K562 (cell line): Measurements from ENCODE around the gene PLCG2. TPM values are rescaled to one million over a fixed set of nuclear protein-coding genes. Genes with fewer than 3 reads are reported as not detected.

Experiments
- ATAC-seq: fragments of 200-7000 bp; cut with Tn5 transposase; 3 replicates; pipeline ENCODE4 v1.9.1; 2020; ENCODE audit warnings: moderate library complexity
- BruUV-seq: library from RNA; stranded (reverse); fragments of 400-500 nt; replicated peaks from 2 replicates; lab custom pipeline; 2021; lab: Mats Ljungman, UMichigan
- CTCF ChIA-PET: fragments of 300-600 bp; formaldehyde crosslinking; extraction: SDS; loops from one replicate; lab custom pipeline; 2021; ENCODE audit warnings: low intra/inter-chr PET ratio; lab: Yijun Ruan, JAX
- POLR2A ChIA-PET: fragments of 300-600, 350-650 bp; sonication (Branson Sonifier 250); formaldehyde crosslinking; extraction: SDS; loops from one replicate; lab custom pipeline; 2021; ENCODE audit warnings: antibody characterized with exemption, inconsistent platforms; lab: Yijun Ruan, JAX
- DNase-seq, 4 experiments: peaks; one replicate each; pipeline versions ENCODE4 v3.0.0 to v3.0.0-alpha.2; 2011 to 2018; ENCODE audit warnings: low spot score in 3 of 4, mixed read lengths in 3 of 4; ENCODE audit errors: extremely low read depth in 1 of 4
- FAIRE-seq: peaks from 2 replicates; lab custom pipeline; 2011; peaks lifted over from hg19 to GRCh38; lab: Jason Lieb, UNC
- H2AFZ ChIP-seq: 2 replicates; pipeline ENCODE4 v1.6.0; 2011; ENCODE audit warnings: low read depth, low read length, control low read depth, inconsistent platforms
- H3K27ac ChIP-seq: fragments of 200-600 bp; 3 replicates; pipeline ENCODE4 v1.8.0; 2011; ENCODE audit warnings: low read depth, mild to moderate bottlenecking, control low read depth, inconsistent platforms, low read length, moderate library complexity, mixed read lengths; ENCODE audit errors: extremely low read depth
- H3K27me3 ChIP-seq, 2 experiments: fragments of 300-600 bp in 1 of 2; 2 replicates in 1 of 2; 3 replicates in 1 of 2; pipeline versions ENCODE4 v1.6.0 to v1.8.0; 2011; ENCODE audit warnings: inconsistent platforms in 2 of 2, low read length in 2 of 2, mild to moderate bottlenecking in 1 of 2, mixed read lengths in 1 of 2, moderate library complexity in 1 of 2; ENCODE audit not compliant: control insufficient read depth in 2 of 2, insufficient read depth in 2 of 2
- H3K36me3 ChIP-seq: fragments of 300-600 bp; 3 replicates; pipeline ENCODE4 v1.8.0; 2011; ENCODE audit warnings: mild to moderate bottlenecking, low read length, inconsistent platforms; ENCODE audit not compliant: control insufficient read depth, insufficient read depth
- H3K4me1 ChIP-seq, 2 experiments: fragments of 200-600 bp in 1 of 2; replicated peaks in 1 of 2; 2 replicates in 1 of 2; 3 replicates in 1 of 2; pipeline versions ENCODE4 v1.5.1 to v1.8.0; 2011; ENCODE audit warnings: inconsistent platforms in 2 of 2, low read length in 2 of 2, mild to moderate bottlenecking in 1 of 2, mixed read lengths in 1 of 2, moderate library complexity in 1 of 2; ENCODE audit not compliant: control insufficient read depth in 2 of 2, insufficient read depth in 2 of 2
- H3K4me2 ChIP-seq: 2 replicates; pipeline ENCODE4 v1.6.1; 2011; ENCODE audit warnings: low read length, control low read depth, inconsistent platforms, mixed read lengths; ENCODE audit not compliant: insufficient read depth
- H3K4me3 ChIP-seq: fragments of 200-600 bp; sonication (generic), shearing (Covaris generic); 2 replicates; pipeline ENCODE4 v1.5.1; 2016; ENCODE audit warnings: control low read depth, inconsistent platforms
- H3K79me2 ChIP-seq: fragments of 200-600 bp; 3 replicates; pipeline ENCODE4 v1.8.0; 2011; ENCODE audit warnings: low read length, inconsistent platforms; ENCODE audit not compliant: control insufficient read depth, insufficient read depth
- H3K9ac ChIP-seq, 2 experiments: 2 replicates each; pipeline versions ENCODE4 v1.6.0 to v1.6.1; 2011; ENCODE audit warnings: low read depth in 2 of 2, low read length in 2 of 2, control low read depth in 1 of 2, inconsistent platforms in 1 of 2, mild to moderate bottlenecking in 1 of 2, mixed read lengths in 1 of 2; ENCODE audit not compliant: insufficient read depth in 1 of 2
- H3K9me1 ChIP-seq: one replicate; pipeline ENCODE4 v1.6.0; 2011; ENCODE audit warnings: inconsistent platforms, mild to moderate bottlenecking, low read length, moderate library complexity; ENCODE audit not compliant: control insufficient read depth, insufficient read depth
- H3K9me3 ChIP-seq: replicated peaks from 2 replicates; pipeline ENCODE4 v1.5.1; 2011; ENCODE audit warnings: low read depth, low read length, inconsistent platforms; ENCODE audit not compliant: control insufficient read depth, insufficient read depth
- H4K20me1 ChIP-seq: replicated peaks from 2 replicates; pipeline ENCODE4 v1.6.1; 2011; ENCODE audit warnings: low read length, inconsistent platforms, mixed read lengths; ENCODE audit not compliant: control insufficient read depth, insufficient read depth
- FOXP1 ChIP-seq: sonication (generic); formaldehyde crosslinking; IDR thresholded peaks from 2 replicates; pipeline ENCODE4 v1.8.0; 2022; ENCODE audit warnings: mild to moderate bottlenecking, missing genetic modification reagents
- HDAC1 ChIP-seq, 2 experiments: fragments of 450-650 bp; IDR thresholded peaks; 2 replicates each; pipeline ENCODE4 v1.6.1; 2016 to 2017; ENCODE audit warnings: inconsistent platforms in 1 of 2, mild to moderate bottlenecking in 1 of 2, moderate library complexity in 1 of 2
- HIVEP1 ChIP-seq: fragments of 250-450 bp; sonication (Bioruptor Pico); IDR thresholded peaks from 2 replicates; pipeline ENCODE4 v1.4.0; 2020; ENCODE audit warnings: mild to moderate bottlenecking
- JUNB ChIP-seq: fragments of 450-650 bp; formaldehyde crosslinking; conservative IDR thresholded peaks from 2 replicates; pipeline ENCODE4 v1.4.0; 2020; ENCODE audit warnings: mild to moderate bottlenecking
- KAT2B ChIP-seq: IDR thresholded peaks from one replicate; pipeline ENCODE4 v1.6.1; 2012; ENCODE audit warnings: low read depth, mild to moderate bottlenecking, control low read depth, inconsistent platforms, low read length, moderate library complexity
- NCOR1 ChIP-seq: fragments of 450-650 bp; IDR thresholded peaks from 2 replicates; pipeline ENCODE4 v1.6.1; 2016; ENCODE audit warnings: mild to moderate bottlenecking, moderate library complexity
- NR1H2 ChIP-seq: sonication (generic); formaldehyde crosslinking; IDR thresholded peaks from 2 replicates; pipeline ENCODE4 v1.4.0; 2020; ENCODE audit warnings: mild to moderate bottlenecking, missing genetic modification reagents
- PHF8 ChIP-seq: fragments of 200-600 bp; sonication (generic); IDR thresholded peaks from 2 replicates; pipeline ENCODE4 v1.6.1; 2012; ENCODE audit warnings: mixed run types, mild to moderate bottlenecking, inconsistent platforms, low read length, moderate library complexity, borderline replicate concordance
- PYGO2 ChIP-seq: fragments of 450-650 bp; IDR thresholded peaks from 2 replicates; pipeline ENCODE4 v1.6.1; 2016; ENCODE audit warnings: mild to moderate bottlenecking, missing genetic modification characterization, moderate library complexity, missing compliant biosample characterization
- SAFB ChIP-seq: fragments of 200-400 bp; formaldehyde crosslinking; IDR thresholded peaks from 2 replicates; pipeline ENCODE4 v1.6.1; 2017; ENCODE audit warnings: low read depth, low read length, borderline replicate concordance
- XRCC3 ChIP-seq: fragments of 450-650 bp; IDR thresholded peaks from 2 replicates; pipeline ENCODE4 v1.6.1; 2017; ENCODE audit warnings: mild to moderate bottlenecking, moderate library complexity
- ZKSCAN1 ChIP-seq: fragments of 150-350 bp; IDR thresholded peaks from 2 replicates; pipeline ENCODE4 v1.6.1; 2016; ENCODE audit warnings: low read depth, low read length
- ZNF146 ChIP-seq: IDR thresholded peaks from one replicate; pipeline ENCODE4 v1.6.1; 2018; ENCODE audit warnings: missing compliant biosample characterization; ENCODE audit not compliant: unreplicated experiment
- ZNF584 ChIP-seq: fragments of 200-800 bp; sonication (Bioruptor generic); IDR thresholded peaks from 2 replicates; pipeline ENCODE4 v1.6.1; 2016; ENCODE audit warnings: low read depth, mild to moderate bottlenecking, missing genetic modification characterization, missing compliant biosample characterization
- ZNF778 ChIP-seq: fragments of 450-650 bp; formaldehyde crosslinking; IDR thresholded peaks from 2 replicates; pipeline ENCODE4 v1.4.0; 2020; ENCODE audit warnings: mild to moderate bottlenecking, moderate library complexity
- ZZZ3 ChIP-seq: fragments of 450-650 bp; IDR thresholded peaks from 2 replicates; pipeline ENCODE4 v1.6.1; 2016; ENCODE audit warnings: antibody characterized with exemption, mild to moderate bottlenecking, moderate library complexity
- WGBS: fragments of 100-300 bp; shearing (Covaris generic); methylation state at CpG from one replicate; pipeline ENCODE4 v1.1.6; 2016; ENCODE audit warnings: low coverage, mixed read lengths; ENCODE audit not compliant: insufficient coverage; ENCODE audit errors: missing lambda C conversion rate; 5-methylcytosine and 5-hydroxymethylcytosine counted together
- in situ Hi-C: fragments of 300-500 bp; cut with MboI; formaldehyde crosslinking; loops from 4 replicates; pipeline ENCODE4 v1.15.0; 2018; ENCODE audit warnings: inconsistent platforms, mixed read lengths
- intact Hi-C: fragments of 100-400 bp; cut with micrococcal nuclease; formaldehyde crosslinking; loops from 2 replicates; pipeline ENCODE4 v1.14.2; 2022
- polyA plus RNA-seq, 8 experiments: library from polyadenylated mRNA; depleted of rRNA in 4 of 8; stranded (reverse) in 5 of 8; unstranded in 3 of 8; fragments of >200 nt; fragmentation: Nextera tagmentation in 2 of 8; fragmentation: Illumina TruSeq in 1 of 8; extraction: Ambion mirVana in 2 of 8; extraction: Trizol in 1 of 8; gene quantifications; 2 replicates each; pipeline versions ENCODE4 v1.2.1 to v1.2.3, GENCODE V29; 2011 to 2014; ENCODE audit warnings: inconsistent platforms in 1 of 8, missing spikeins in 1 of 8
- total RNA-seq, 7 experiments: library from RNA; depleted of rRNA in 6 of 7; stranded (reverse); fragments of >200 nt in 6 of 7; fragmentation: Illumina TruSeq in 2 of 7; extraction: Trizol in 2 of 7; gene quantifications; 2 replicates each; pipeline versions ENCODE4 v1.2.1 to v1.2.3, GENCODE V29; 2011 to 2021; ENCODE audit warnings: low replicate concordance in 1 of 7
- TF ChIP-seq, protein P1 (sequence below): fragments of 250-450 bp; sonication (Bioruptor Pico); IDR thresholded peaks from 2 replicates; pipeline ENCODE4 v1.4.0; 2020; ENCODE audit warnings: mild to moderate bottlenecking

PLCG2 gene
- total and polyA plus RNA-seq, 9 of the 15 experiments (the other 6 are each of a cell fraction or from before 2014, with no cell fraction given) = 0.94 to 7.1 (median 3.1) TPM

DNA sequence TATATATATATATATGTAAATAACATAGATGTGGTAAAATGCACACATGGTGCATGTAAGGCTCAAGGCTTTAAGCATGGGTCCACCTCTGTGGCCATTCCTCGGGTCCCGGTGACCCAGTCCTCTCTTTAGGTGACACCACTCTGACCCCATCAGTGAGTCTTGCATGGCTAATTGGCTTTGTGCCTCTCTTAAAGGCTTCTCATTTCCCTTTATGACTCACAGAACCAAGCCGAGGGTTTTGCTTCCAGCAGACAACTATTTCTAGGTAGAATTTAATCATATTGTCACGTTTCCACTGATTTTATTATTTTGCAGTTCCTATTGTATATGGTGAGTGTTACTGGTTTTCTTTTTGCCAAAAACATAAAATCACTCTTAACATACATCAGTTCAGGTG, 59.7 kb downstream of the PLCG2 start:
- TF ChIP-seq ZNF146 (CRISPR knock-in tag) (no peak), SAFB (no peak), FOXP1 (CRISPR knock-in tag) (no peak), HIVEP1 (CRISPR knock-in tag) (no peak), KAT2B (no peak), NR1H2 (CRISPR knock-in tag) (no peak), ZZZ3 (no peak), JUNB (CRISPR knock-in tag) (no peak), PHF8 (no peak), XRCC3 (no peak), NCOR1 (no peak), ZKSCAN1 (no peak), HDAC1 (IDR thresholded peaks at IDR 0.05) (no peak), ZNF584 (CRISPR knock-in tag) (no peak), PYGO2 (no peak), ZNF778 (CRISPR knock-in tag) (no peak)
- TF ChIP-seq, protein P1, sequence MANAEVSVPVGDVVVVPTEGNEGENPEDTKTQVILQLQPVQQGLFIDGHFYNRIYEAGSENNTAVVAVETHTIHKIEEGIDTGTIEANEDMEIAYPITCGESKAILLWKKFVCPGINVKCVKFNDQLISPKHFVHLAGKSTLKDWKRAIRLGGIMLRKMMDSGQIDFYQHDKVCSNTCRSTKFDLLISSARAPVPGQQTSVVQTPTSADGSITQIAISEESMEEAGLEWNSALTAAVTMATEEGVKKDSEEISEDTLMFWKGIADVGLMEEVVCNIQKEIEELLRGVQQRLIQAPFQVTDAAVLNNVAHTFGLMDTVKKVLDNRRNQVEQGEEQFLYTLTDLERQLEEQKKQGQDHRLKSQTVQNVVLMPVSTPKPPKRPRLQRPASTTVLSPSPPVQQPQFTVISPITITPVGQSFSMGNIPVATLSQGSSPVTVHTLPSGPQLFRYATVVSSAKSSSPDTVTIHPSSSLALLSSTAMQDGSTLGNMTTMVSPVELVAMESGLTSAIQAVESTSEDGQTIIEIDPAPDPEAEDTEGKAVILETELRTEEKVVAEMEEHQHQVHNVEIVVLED (CRISPR knock-in tag) = no peak
- in situ Hi-C loops = no loop called here
- no peaks in the 10 kb centered on the region; the same call in 1 of the 2 replicates for H4K20me1 ChIP-seq
- H3K4me3 ChIP-seq = no peak overlapping the region
- ChIA-PET POLR2A (no interaction called here), CTCF (interaction anchor here (0.5 kb wide), 1 partner anchor 24 kb away, joined by 3 read pairs; no protein-coding TSS in a partner anchor)
- H3K27me3 ChIP-seq = peaks cover 19 to 67% of the 10 kb centered on the region in 2 experiments
- no peaks in the 10 kb centered on the region for H3K9me1 ChIP-seq
- H3K79me2 ChIP-seq = no peaks in the 10 kb centered on the region
- no peaks in the 10 kb centered on the region for H3K36me3 ChIP-seq
- intact Hi-C loops = no loop called here
- BruUV-seq = no TSS peak
- ATAC-seq (no peak), DNase-seq (no peak), FAIRE-seq (no peak)
- H3K9ac ChIP-seq = no peak overlapping the region
- no peaks in the 10 kb centered on the region; a peak in 2 of 5 replicates for H3K4me1 ChIP-seq
- no peak overlapping the region for H3K27ac ChIP-seq
- no peak overlapping the region for H3K4me2 ChIP-seq
- 3% methylated on average over 4 of the region's 4 CpGs for whole genome bisulfite sequencing
- no peaks in the 10 kb centered on the region for H3K9me3 ChIP-seq
- no peak overlapping the region for H2AFZ ChIP-seq
